Measurements from ENCODE around the gene NOTCH2NLA.
"Not testable (repeated sequence)": the region's sequence is repeated elsewhere in the genome, so short reads cannot be mapped to it uniquely, and the experiment has no call there.

Gene NOTCH2NLA

DNA sequence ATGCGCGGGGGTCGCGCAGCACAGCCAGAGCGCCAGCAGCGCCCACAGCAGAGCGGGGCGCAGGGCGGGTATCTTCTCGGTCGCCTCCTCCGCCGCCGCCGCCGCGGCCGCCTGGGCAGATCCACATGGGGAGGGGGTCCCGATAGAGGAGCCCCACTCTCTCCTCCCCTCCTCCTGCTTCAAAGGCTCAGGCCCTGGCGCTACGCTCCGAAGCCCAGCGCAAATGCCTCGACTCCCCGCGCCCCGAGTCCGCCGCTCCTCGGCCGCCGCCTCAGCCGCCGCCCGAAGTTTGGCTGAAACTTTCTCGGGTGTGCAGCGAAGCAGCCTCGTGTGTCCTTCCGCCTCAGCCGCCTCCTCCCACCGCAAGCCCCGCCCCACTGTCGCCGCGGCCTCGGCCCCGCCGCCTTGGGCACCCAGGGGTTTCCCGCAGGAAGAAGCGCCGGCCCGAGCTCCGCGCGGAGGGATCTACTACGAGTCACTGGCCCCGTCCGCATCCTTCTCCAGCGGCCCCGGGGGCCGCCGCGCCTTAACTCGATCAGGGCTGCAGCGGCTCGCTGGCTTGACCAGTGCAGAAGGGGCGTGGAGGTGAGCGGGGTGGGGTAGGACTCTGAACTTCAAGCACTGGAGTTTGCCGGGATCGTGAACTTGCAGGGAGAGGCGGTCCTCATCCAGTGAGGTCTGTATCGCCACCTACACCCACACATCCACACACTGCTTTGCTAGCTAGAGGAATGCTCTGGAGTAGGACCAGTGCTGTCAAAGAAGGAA, at the start of gene NOTCH2NLA:
Gene NOTCH2NLA (minus strand): TSS at position 312 of the 768 bp plus-strand sequence. CDS start 39,684 bp downstream, outside the sequence.
- not testable (repeated sequence) for DNase-seq

DNA sequence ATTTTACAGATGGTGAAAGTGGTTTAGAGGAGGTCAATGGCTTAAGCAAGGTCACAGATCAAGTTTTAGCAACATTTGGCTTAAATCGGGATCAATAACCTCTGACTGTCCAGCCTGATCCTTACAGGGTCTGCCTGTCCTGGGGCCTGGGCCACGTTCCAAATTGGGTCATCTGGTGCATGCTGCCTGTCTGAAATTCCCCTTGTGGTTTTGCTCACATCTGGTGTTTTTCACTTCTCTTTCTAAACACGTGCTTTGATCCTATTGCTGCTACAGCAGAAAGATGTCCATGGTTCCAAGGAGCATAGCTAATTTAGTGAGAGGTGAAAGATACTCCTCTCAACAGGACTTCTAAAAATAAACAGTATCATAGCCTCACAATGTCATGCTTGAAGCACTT, 49.5 kb upstream of the NOTCH2NLA start:
- not testable (repeated sequence) for DNase-seq

DNA sequence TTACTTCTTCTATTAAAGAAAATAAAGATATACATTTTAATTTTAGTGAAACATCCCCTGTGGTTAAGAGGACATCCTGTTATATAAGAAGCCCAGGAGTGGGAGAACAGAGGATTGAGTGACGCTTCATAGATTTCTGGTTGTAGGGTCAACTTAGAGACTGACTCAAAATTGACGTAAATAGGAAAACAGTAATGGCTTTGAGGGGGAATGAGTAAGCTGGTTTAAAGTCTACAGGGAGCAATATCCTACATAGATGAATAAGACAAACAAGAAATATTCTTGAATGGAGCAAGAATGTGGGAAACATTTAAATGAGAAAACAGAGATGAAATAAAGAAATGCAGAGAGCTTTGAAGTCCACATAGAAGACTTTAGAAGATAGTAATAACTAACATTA, 48.3 kb upstream of the NOTCH2NLA start:
- DNase-seq, result not testable (repeated sequence)

DNA sequence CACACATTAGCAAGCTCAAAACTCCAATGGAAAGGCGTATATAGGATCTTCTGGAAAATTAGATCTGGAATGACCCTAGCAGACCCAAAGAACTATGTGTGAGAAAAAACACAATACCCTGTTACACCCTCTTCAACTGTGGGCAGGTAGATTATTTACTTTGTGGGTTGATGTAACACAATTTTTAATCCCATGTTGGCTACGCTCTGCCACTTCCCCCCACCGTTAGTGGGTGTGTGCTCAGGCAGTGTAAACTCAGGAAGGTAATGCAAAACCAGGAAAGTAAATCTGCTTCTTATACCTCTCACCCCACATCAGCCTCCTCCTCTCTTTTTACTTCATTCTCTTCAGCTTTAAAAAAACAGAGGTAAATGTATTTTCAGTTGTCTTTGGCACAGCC, 45.3 kb upstream of the NOTCH2NLA start:
- not testable (repeated sequence) for DNase-seq

DNA sequence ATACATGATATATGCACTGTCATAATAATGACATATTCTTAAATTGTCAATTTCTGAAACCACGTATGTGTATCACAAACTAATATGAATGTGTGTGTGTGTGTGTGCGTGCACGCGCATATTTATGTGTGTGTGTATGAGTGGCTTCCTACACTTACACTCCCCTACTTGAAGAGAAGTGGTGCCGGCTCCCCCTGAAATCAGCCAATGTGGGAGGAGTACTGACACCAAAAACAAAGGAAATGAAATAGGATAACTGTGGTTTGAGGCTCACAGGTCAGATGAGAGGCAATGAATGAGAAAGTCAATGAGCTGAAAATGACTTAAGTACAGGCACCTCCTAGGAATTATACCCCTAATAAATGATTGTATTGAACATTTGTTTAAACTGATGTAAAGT, 44.4 kb upstream of the NOTCH2NLA start:
- not testable (repeated sequence) for DNase-seq

DNA sequence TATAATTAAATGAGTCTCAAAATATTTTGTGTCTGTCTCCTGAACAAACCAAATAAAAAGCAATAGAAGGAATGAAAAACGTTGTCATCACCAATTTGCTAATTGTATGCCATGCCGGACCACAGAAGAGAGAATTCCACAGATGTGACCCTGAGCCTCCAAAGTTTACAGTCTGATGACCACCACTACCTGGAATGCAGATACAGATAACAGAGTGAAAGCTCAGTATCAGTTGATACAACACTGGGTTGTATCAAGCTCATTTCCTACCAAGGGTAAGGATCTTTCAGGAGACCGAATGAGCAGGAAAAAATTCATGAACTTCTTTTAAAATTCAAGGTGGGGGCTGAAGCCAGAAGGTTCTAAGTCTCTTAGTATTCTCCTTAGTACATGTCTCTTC, 43.9 kb upstream of the NOTCH2NLA start:
- not testable (repeated sequence) for DNase-seq

DNA sequence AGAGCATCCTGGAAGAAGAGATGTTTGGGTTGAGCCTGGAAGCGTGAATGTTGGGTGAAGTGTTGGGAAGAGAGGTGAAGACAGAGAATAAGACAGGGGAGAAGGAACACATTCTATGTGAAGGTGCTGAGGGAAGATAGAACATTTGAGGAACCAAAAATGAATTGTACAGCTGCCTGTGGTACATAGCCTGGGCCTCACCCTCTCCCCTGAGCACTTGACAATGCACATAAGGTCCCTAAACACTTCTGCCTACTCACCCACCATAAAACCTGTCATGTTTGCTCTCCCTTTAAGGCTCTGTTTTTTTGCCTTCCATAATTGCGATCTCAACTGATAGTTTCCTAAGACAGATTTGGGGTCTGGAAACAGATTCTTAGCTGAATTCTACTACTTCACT, 43.2 kb upstream of the NOTCH2NLA start:
- not testable (repeated sequence) for DNase-seq

DNA sequence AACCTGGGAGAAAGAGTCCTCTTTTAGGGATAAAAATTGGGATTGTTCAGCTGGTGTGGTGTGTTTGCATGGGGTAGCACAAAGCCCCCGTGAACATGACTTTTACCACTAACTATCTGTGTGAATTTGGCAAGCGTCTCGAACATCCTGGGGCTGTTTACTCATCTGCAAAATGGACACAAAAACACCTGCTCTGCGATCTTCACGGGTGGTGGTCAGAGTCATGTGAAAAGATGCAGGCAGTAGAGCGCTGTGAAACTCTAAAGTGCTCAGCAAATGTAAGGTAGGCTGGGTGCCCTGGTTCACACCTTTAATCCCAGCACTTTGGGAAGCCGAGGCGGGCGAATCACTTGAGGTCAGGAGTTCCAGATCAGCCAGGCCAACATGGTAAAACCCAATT, 41.3 kb upstream of the NOTCH2NLA start:
- DNase-seq, result not testable (repeated sequence)

DNA sequence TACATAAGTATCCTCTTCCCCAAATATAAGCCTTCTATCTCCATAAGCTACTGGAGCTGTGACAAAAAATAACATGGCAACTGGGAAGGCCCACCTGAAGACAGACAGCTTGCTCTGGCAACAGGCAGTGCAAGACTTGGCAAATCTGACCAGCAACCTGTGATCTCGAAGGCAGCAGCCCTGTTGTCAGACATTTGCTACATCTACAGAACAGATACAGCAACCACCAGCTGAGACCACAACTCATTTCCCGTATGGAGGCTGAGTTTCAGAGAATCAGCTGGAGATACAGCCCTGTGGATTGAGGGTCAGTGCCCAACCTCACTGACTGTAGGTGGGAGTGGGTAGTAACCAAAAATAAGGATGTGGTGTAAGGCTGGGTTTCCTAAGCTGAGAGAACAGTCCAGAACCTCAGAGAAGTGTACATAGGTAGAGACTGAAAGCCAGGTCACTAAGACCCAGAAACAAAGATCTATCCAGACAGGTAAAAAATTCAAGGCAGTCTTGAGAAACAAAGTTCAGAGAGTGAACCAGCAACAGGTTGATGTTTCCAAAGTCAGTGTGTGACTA, 37.4 kb upstream of the NOTCH2NLA start:
- not testable (repeated sequence) for DNase-seq

DNA sequence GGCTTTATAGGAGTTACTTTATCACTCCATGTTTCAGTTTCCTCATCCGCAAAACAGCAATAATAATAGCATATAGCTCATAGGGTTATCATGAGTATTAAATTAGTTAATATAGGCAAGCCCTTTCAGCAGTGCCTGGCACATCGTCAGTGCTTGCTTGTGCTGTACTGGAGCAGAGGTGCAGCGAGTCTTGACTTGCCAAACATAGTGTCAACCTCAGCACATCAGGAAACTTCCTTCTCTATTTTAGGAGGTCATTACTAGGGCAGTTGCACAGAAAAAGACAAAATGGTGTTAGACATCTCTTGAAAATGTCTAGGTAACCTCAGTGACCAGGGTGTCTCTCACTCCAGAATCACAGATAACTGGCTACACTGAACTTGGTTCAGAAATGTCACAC, 35.9 kb upstream of the NOTCH2NLA start:
- not testable (repeated sequence) for DNase-seq

DNA sequence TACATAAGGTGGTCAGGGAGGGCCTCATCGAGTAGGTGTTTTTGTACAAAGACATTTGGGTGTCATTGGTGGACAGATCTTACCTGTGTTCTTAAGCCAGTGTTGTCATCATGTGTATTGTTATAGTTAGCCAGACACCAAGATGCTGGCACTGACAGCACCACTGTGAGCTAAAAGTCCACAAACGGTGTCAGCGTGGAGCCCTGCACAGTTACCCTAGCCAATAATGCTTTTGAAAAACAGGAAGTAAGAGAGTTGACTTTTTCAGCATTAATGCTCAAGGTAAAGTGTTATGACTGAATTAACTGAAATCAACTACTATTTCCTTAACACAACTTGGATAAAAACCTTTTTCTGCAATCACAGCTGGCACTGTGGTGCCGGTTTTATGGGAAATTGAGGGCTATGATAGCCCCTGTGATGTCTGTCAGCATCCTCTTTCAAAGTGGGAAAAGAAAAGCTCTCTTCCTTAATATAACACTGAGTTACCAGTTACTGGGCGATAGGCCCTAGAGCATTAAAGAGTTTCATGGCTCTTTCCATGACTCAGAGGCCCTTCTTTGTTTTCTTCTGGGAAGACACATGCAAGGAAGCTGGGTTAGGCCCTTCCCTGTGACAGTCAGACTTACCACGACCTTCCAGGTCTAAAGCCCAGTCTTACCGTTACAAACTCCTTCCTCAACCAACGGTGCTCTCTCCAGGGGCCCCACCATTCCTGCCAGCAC, 31.3 kb upstream of the NOTCH2NLA start:
- not testable (repeated sequence) for DNase-seq

DNA sequence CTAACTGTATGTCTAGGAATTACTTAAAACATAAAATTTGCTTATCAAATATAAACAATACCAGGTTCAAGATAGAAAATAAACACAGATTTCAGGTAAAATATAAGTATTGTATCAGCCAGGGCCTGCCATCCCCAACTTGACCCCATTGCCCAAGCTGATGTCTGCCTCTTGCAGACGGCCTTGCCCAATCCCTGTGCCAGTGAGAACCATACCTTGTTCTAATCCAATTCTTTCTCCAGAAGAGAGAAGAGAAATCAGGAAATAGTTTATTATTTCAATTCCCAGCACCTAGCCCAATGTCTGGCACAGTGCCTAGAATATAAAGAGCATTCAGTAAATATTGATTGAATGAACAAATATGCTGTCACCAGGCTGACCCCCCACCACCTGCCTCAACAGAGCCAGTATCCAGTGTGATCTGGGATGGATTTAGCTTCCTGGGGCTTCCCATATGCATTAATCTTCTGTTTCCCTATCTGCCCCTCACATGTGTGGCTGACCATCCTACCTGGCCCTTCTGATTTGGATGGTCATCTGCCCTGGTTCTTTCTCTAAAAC, 29.3 kb upstream of the NOTCH2NLA start:
- DNase-seq, result not testable (repeated sequence)

DNA sequence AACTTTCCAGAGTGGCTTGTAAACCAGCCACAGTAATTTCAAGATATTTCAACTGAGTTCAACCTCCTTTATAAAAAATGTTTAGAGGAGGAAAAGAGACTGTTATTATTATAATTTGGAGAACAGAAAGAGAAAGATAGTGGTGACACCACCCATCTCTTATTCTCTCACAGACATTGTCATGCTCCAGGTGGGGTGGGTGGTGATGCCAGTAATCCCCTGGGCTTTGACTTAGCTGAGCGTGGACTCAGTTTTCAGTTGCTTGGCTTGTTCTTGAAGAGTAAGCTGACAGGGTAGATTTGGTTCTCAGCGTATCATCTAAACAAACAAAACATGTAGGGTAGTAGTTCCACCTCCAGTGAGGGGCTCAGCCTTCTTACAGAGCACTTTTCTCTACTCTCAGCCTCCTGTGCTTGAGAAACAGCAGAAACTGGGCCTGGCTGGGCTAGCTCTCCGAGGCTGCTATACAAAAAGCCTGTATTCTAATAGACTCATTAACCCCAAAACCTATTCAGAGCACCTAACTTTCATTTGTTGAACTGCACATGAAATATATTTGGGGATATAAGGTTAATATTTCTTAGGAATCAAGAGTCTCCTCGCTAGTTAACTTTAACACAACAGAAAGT, 25.9 kb upstream of the NOTCH2NLA start:
- not testable (repeated sequence) for DNase-seq

DNA sequence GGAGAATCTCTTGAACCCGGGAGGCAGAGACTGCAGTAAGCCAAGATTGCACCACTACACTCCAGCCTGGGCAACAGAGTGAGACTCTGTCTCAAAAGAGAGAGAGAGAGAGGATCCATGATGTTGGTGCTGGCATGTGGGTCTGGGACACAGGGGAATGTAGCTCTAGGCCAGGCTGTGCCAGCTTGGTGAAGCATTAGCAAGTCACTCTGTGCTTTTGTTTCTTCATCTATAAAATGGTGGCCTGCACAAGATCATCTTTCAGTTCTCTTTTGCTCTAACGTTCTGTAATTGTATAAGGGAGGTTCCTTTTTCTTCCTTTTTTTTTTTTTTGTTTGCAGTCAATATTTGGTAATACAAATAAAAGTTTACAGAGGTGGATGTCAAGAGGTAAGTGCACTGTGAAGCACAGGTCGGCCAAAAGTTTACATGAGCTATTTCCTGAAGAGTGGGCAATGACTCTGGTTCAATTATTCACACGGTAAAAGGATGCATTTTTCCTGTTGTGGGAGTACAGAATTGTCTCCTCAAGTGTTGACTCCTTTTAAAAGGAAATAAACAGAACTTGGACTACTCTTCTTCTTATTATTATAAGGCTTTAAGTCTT, 24.5 kb upstream of the NOTCH2NLA start:
- not testable (repeated sequence) for DNase-seq

DNA sequence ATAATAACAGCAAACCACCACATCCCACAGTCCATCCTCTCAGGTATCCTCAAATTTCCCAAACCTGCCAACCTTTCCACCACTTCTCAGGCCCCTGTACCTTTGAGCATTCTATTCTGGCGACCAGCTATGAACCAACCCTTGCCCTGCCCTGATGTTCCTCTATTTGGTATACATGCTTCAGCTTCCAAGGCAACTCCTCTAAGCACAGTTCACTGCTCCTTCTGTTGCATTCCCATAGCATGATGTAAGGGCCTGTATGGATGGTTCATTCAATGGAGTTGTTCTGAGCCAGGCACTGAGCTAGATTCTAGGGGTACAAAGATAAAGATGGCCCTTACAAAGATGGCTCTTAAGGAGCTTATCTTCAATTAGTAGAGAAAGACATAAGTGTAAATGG, 22.7 kb upstream of the NOTCH2NLA start:
- DNase-seq, result not testable (repeated sequence)

DNA sequence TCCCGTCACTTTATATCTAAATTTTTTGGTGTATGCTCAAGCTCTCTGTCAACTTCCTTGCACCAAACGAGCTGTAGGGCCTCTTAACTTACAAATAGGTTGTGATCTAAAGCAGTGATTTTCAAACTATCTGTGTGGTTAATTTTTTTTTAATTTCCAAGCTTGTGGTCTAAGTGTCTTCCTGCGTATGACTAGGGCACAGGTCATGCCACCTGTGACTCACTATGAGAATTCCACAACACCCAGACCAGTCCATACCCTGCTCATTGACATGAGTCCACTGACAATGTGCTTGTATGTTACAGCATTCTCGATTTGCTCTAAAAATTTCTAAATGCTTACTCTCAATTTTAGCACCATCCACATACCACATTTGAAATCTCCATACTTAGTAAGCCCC, 19.8 kb upstream of the NOTCH2NLA start:
- not testable (repeated sequence) for DNase-seq

DNA sequence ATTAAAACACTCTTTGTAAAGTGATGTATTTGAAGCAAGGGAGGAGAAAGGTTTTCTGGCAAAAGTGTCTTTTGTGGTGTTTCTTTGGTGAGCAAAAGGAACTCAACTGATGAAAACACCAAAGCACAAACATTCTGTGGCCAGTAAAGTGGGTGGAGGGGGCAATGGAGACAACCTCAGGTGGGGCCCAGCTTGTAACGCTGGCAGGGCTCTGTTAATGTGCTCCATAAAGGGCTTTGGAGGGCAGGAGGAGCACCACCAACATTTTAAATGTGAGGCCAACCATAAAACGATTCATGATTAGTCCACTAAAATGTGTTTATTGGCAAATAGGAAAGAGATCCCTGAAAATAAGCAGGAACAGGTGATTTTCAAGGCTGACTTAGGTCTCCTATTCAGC, 7.8 kb upstream of the NOTCH2NLA start:
- not testable (repeated sequence) for DNase-seq

DNA sequence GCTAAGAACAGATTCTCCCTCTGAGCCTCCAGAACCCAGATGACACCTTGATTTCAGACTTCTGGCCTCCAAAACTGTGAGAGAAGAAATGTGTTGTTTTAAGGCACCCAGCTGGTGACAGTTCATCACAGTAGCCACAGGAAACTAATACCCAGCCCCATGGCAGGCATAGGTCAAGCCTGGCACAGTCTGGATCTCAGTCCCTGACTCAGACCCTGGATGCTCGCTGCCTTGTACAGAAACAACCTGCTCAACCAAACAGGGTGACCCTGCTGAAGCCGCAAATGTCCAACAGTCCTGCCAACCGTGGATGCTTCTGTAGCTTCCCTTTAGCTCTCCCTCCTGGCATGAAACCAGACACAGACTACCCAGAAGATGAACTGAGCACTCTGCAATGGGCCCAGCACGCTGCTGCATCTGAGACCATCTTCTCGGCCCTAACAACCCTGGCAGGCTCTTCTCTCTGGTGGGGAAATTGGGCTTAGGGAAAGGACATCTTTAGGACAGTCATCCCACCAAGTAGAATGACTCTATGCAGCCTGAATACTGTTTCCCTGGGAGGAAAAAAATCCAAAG, 7.3 kb upstream of the NOTCH2NLA start:
- not testable (repeated sequence) for DNase-seq

DNA sequence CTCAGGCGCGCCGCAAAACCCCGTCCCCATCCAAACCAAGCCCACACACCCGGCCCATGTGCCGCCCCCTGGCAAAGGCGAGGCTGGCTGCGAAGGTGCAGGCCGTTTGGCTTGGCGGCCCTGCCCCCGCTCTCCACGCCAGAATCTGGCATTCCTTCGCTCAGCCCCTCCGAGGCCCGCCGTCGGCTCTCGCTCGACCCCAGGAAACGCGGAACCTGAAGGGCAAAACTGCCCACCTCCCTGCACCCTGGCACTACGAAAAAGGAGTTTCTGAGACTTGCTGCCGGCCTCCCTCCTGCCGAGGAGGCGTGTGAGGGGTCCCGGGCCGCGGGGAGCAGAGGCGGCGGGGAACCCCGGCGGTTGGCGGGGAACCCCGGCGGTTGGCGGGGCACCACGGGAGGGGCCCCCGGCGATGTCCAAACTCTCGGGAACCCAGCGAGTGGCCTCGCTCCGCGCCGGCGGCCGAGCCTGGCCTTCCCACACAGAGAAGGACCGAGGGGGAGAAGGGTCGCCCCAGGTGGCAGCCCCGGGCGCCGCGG, 608 bp downstream of the NOTCH2NLA start:
- not testable (repeated sequence) for DNase-seq

DNA sequence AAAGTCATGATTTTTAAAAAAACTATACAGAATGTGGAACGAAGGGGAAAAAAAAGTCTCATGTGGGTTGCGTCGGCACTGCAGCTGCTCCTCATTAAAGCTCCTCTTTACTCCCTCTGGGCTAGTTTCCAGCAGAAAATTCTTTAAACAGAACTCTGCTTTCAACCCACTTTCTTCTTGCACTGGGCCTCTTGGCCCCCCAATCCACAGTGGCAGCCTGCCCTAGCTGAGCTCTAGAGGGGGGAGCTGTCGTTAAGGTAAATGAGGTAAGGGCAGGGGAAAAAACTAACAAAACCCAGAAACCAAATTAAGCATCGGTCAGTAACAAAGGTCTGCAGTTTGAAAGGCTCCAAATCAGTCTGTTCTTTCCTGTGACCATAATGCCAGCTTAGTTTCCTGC, 54.3 kb downstream of the NOTCH2NLA start:
- not testable (repeated sequence) for DNase-seq

DNA sequence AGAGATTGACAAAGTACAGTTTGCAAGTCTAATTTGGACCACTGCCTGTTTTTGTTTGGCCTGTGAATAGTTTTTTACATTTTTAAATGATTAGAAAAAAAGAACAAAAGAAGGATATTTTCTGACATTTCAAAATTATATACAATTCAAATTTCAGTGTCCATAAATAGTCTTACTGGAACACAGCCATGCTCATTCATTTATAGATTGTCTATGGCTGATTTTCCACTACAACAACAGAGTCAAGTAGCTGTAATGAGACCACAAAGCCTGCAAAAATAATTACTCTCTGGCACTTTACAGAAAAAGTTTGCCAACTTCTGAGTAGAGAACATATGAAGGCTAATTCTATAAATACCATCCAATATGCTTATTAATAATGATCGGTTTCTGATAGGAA, 61.1 kb downstream of the NOTCH2NLA start:
- DNase-seq, result not testable (repeated sequence)

DNA sequence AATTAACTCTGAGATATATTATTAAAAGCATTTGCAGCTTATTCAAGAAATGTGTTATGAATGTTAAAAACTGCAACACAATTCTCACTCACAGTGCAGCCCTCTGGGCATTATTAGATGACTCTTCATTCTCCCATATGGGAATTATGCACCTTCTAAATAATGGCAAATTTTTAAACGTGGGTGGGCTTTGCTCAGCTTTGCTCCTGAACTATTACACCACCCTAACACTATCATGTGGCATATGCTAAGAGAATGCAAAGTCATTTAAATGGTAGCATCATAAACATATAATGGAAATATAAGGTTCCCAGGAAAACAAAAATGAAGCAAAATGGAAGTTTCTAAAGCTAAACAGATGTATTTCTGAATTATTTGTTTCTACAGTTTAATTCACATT, 61.5 kb downstream of the NOTCH2NLA start:
- DNase-seq, result not testable (repeated sequence)

Data from NCI-H524 treated with DMSO at 0.1 percent for 48 hours (cell line).